NCI-H82 (cell line): Measurements from ENCODE around the gene NTM.

ENCODE experiments used
- DNase-seq: peaks from one replicate; lab custom pipeline; 2025; lab: John Stamatoyannopoulos, UW

Gene NTM

GRCh38 chr11:131373095-131373725 lies 2.8 kb downstream of the NTM start:
- DNase-seq, result peak; percentile 96

- no peak for DNase-seq
Observed at GRCh38 chr11:131373756-131374155, 3.3 kb downstream of the NTM start.

- DNase-seq, result peak; percentile 27
Observed at GRCh38 chr11:131375421-131375820, 5.0 kb downstream of the NTM start.

- no peak for DNase-seq
Observed at GRCh38 chr11:131375915-131376314, 5.5 kb downstream of the NTM start.

GRCh38 chr11:131378931-131379330 lies 8.5 kb downstream of the NTM start:
- DNase-seq, result no peak

- no peak for DNase-seq
Observed at GRCh38 chr11:131385763-131386390, 15.5 kb downstream of the NTM start.

GRCh38 chr11:131386408-131386807 lies 16.0 kb downstream of the NTM start:
- DNase-seq, result no peak

GRCh38 chr11:131388030-131388429 lies 17.6 kb downstream of the NTM start:
- DNase-seq, result no peak

GRCh38 chr11:131389582-131389981 lies 19.2 kb downstream of the NTM start:
- peak; percentile 93 for DNase-seq

GRCh38 chr11:131391176-131391575 lies 20.8 kb downstream of the NTM start:
- no peak for DNase-seq

GRCh38 chr11:131392528-131393255 lies 22.3 kb downstream of the NTM start:
- DNase-seq, result peak; percentile 93

- peak; percentile 67 for DNase-seq
Observed at GRCh38 chr11:131393691-131394090, 23.3 kb downstream of the NTM start.

GRCh38 chr11:131397675-131398074 lies 27.3 kb downstream of the NTM start:
- DNase-seq, result peak; percentile 80

- DNase-seq, result no peak
Observed at GRCh38 chr11:131402040-131402439, 31.6 kb downstream of the NTM start.

- DNase-seq, result no peak
Observed at GRCh38 chr11:131404010-131404409, 33.6 kb downstream of the NTM start.

GRCh38 chr11:131408025-131408640 lies 37.7 kb downstream of the NTM start:
- peak; percentile 81 for DNase-seq

- peak; percentile 42 for DNase-seq
Observed at GRCh38 chr11:131409345-131409744, 38.9 kb downstream of the NTM start.

GRCh38 chr11:131411636-131412035 lies 41.2 kb downstream of the NTM start:
- no peak for DNase-seq

- no peak for DNase-seq
Observed at GRCh38 chr11:131412061-131412460, 41.6 kb downstream of the NTM start.

- DNase-seq, result no peak
Observed at GRCh38 chr11:131413217-131413616, 42.8 kb downstream of the NTM start.

- peak; percentile 37 for DNase-seq
Observed at GRCh38 chr11:131418189-131418588, 47.8 kb downstream of the NTM start.

GRCh38 chr11:131421066-131421855 lies 50.8 kb downstream of the NTM start:
- no peak for DNase-seq
